HCT116 (cell line): ENCODE results near the gene ARRDC4. TPM values are rescaled to one million over a fixed set of nuclear protein-coding genes. Genes with fewer than 3 reads are reported as not detected.

Source experiments
- ATAC-seq: fragments of 200-7000 bp; cut with Tn5 transposase; 2 replicates; pipeline ENCODE4 v1.9.1; 2020; ENCODE audit warnings: mild to moderate bottlenecking, moderate library complexity
- BruUV-seq: library from RNA; stranded (reverse); fragments of 400-500 nt; replicated peaks from 2 replicates; lab custom pipeline; 2021; lab: Mats Ljungman, UMichigan
- CTCF ChIA-PET: fragments of 300-600 bp; sonication (Branson Sonifier 250); formaldehyde crosslinking; loops from one replicate; lab custom pipeline; 2021; ENCODE audit warnings: antibody characterized with exemption; lab: Charles Lee
- POLR2A ChIA-PET: fragments of 300-600, 350-600 bp; sonication (Branson Sonifier 250); formaldehyde crosslinking; loops from one replicate; lab custom pipeline; 2021; ENCODE audit warnings: antibody characterized with exemption; lab: Charles Lee
- RAD21 ChIA-PET, 2 experiments: fragments of 300-600 bp; sonication (Branson Sonifier 250); formaldehyde crosslinking; loops; one replicate each; lab custom pipeline; 2023; ENCODE audit warnings: low total read pairs in 2 of 2; ENCODE audit not compliant: uncharacterized antibody in 2 of 2, unreplicated experiment in 2 of 2, low non-redundant PET in 1 of 2; lab: Charles Lee
- DNase-seq: peaks from one replicate; pipeline ENCODE4 v3.0.0-alpha.2; 2010; ENCODE audit warnings: low read depth, low spot score
- H2AFZ ChIP-seq: fragments of 200-600 bp; shearing (Covaris generic), sonication (generic); 2 replicates; pipeline ENCODE4 v1.6.1; 2017; ENCODE audit warnings: low read depth, mixed run types, mixed read lengths, antibody characterized with exemption, low read length; ENCODE audit not compliant: poor library complexity, severe bottlenecking
- H3K27ac ChIP-seq: 2 replicates; pipeline ENCODE4 v1.5.1; 2012; ENCODE audit warnings: low read depth, low read length
- H3K27me3 ChIP-seq: fragments of 200-600 bp; sonication (generic); 2 replicates; pipeline ENCODE4 v1.6.1; 2016; ENCODE audit warnings: mixed run types, low read length, mixed read lengths; ENCODE audit not compliant: insufficient read depth
- H3K36me3 ChIP-seq, 2 experiments: fragments of 200-500 bp in 1 of 2; fragments of 200-600 bp in 1 of 2; sonication (Bioruptor generic) in 1 of 2; sonication (generic) in 1 of 2; 2 replicates each; pipeline versions ENCODE4 v1.5.1 to v1.6.1; 2014 to 2016; ENCODE audit warnings: low read length in 2 of 2, inconsistent platforms in 1 of 2, mixed read lengths in 1 of 2, mixed run types in 1 of 2; ENCODE audit not compliant: insufficient read depth in 2 of 2, control insufficient read depth in 1 of 2
- H3K4me1 ChIP-seq, 2 experiments: fragments of 200-600 bp in 1 of 2; sonication (generic) in 1 of 2; 2 replicates each; pipeline versions ENCODE4 v1.5.1 to v1.6.1; 2012 to 2017; ENCODE audit warnings: low read length in 2 of 2, inconsistent platforms in 1 of 2, mild to moderate bottlenecking in 1 of 2, mixed read lengths in 1 of 2, mixed run types in 1 of 2, moderate library complexity in 1 of 2; ENCODE audit not compliant: insufficient read depth in 2 of 2, control insufficient read depth in 1 of 2
- H3K4me2 ChIP-seq: fragments of 200-600 bp; sonication (generic); 2 replicates; pipeline ENCODE4 v1.6.1; 2017; ENCODE audit warnings: mixed run types, low read length, mixed read lengths
- H3K4me3 ChIP-seq, 2 experiments: fragments of 200-600 bp in 1 of 2; sonication (generic) in 1 of 2; replicated peaks in 1 of 2; 2 replicates each; pipeline ENCODE4 v1.5.1; 2011 to 2016; ENCODE audit warnings: low read length in 2 of 2, control low read depth in 1 of 2, low read depth in 1 of 2, mild to moderate bottlenecking in 1 of 2, mixed read lengths in 1 of 2, mixed run types in 1 of 2
- H3K79me2 ChIP-seq: fragments of 200-600 bp; sonication (generic); 2 replicates; pipeline ENCODE4 v1.6.1; 2017; ENCODE audit warnings: mild to moderate bottlenecking, mixed run types, low read length, moderate library complexity, mixed read lengths; ENCODE audit not compliant: insufficient read depth
- H3K9ac ChIP-seq: fragments of 200-600 bp; sonication (generic); 2 replicates; pipeline ENCODE4 v1.6.1; 2016; ENCODE audit warnings: low read length, mixed read lengths
- H3K9me2 ChIP-seq: fragments of 200-600 bp; sonication (generic), shearing (Covaris generic); 2 replicates; pipeline ENCODE4 v1.6.1; 2017; ENCODE audit warnings: mixed run types, mild to moderate bottlenecking, moderate library complexity; ENCODE audit not compliant: insufficient read depth
- H3K9me3 ChIP-seq, 2 experiments: fragments of 200-500 bp in 1 of 2; fragments of 200-600 bp in 1 of 2; sonication (Bioruptor generic) in 1 of 2; sonication (generic) in 1 of 2; 2 replicates each; pipeline ENCODE4 v1.6.1; 2014 to 2017; ENCODE audit warnings: low read length in 2 of 2, mixed read lengths in 2 of 2, inconsistent platforms in 1 of 2, low read depth in 1 of 2, mild to moderate bottlenecking in 1 of 2, mixed run types in 1 of 2, moderate library complexity in 1 of 2; ENCODE audit not compliant: control insufficient read depth in 1 of 2, insufficient read depth in 1 of 2
- H4K20me1 ChIP-seq: fragments of 200-600 bp; sonication (generic), shearing (Covaris generic); 2 replicates; pipeline ENCODE4 v1.6.1; 2017; ENCODE audit warnings: mixed run types, mild to moderate bottlenecking, moderate library complexity; ENCODE audit not compliant: insufficient read depth
- CBX3 ChIP-seq: IDR thresholded peaks from 2 replicates; pipeline ENCODE4 v1.6.1; 2012; ENCODE audit warnings: low read depth
- CEBPB ChIP-seq: IDR thresholded peaks from 2 replicates; pipeline ENCODE4 v1.6.1; 2012; ENCODE audit warnings: low read depth
- ELF1 ChIP-seq: IDR thresholded peaks from 2 replicates; pipeline ENCODE4 v1.6.1; 2012; ENCODE audit warnings: low read depth, borderline replicate concordance
- EZH2 ChIP-seq: fragments of 200-600 bp; sonication (generic); IDR thresholded peaks from 2 replicates; pipeline ENCODE4 v1.6.1; 2017; ENCODE audit warnings: antibody characterized with exemption, mixed run types
- FOSL1 ChIP-seq: IDR thresholded peaks from 2 replicates; pipeline ENCODE4 v1.6.1; 2012; ENCODE audit warnings: low read depth
- JUND ChIP-seq: IDR thresholded peaks from 2 replicates; pipeline ENCODE4 v1.6.1; 2012
- POLR2A ChIP-seq: IDR thresholded peaks from 2 replicates; pipeline ENCODE4 v1.7.0; 2011; ENCODE audit warnings: borderline replicate concordance; ENCODE audit not compliant: insufficient read depth, insufficient read length; ENCODE audit errors: extremely low read depth
- POLR2AphosphoS5 ChIP-seq: IDR thresholded peaks from 2 replicates; pipeline ENCODE4 v1.6.1; 2011; ENCODE audit warnings: mild to moderate bottlenecking, low read depth, low read length, moderate library complexity
- RAD21 ChIP-seq: IDR thresholded peaks from 2 replicates; pipeline ENCODE4 v1.6.1; 2012; ENCODE audit warnings: low read depth, mild to moderate bottlenecking
- SIN3A ChIP-seq: IDR thresholded peaks from 2 replicates; pipeline ENCODE4 v1.6.1; 2012; ENCODE audit warnings: low read depth
- SP1 ChIP-seq: IDR thresholded peaks from 2 replicates; pipeline ENCODE4 v1.6.1; 2012; ENCODE audit warnings: low read depth
- SRF ChIP-seq: IDR thresholded peaks from 2 replicates; pipeline ENCODE4 v1.6.1; 2012; ENCODE audit warnings: low read depth
- TCF7L2 ChIP-seq: IDR thresholded peaks from 2 replicates; pipeline ENCODE4 v1.7.0; 2011; ENCODE audit warnings: borderline replicate concordance, inconsistent platforms; ENCODE audit not compliant: insufficient read depth, insufficient read length; ENCODE audit errors: extremely low read depth
- YY1 ChIP-seq: IDR thresholded peaks from 2 replicates; pipeline ENCODE4 v1.6.1; 2011; ENCODE audit warnings: low read length, low read depth, moderate library complexity, mild to moderate bottlenecking; ENCODE audit not compliant: insufficient replicate concordance; ENCODE audit errors: extremely low read depth
- ZFX ChIP-seq: fragments of 450-650 bp; IDR thresholded peaks from 2 replicates; pipeline ENCODE4 v1.6.1; 2017
- intact Hi-C: fragments of 100-400 bp; cut with micrococcal nuclease; formaldehyde crosslinking; loops from 2 replicates; pipeline ENCODE4 v1.10.0; 2022
- total RNA-seq: library from RNA; stranded (reverse); gene quantifications from one replicate; pipeline ENCODE4 v1.2.1, GENCODE V29; 2021; ENCODE audit not compliant: unreplicated experiment
- TF ChIP-seq, protein P1 (sequence below), 3 experiments: fragments of 200-600 bp in 1 of 3; sonication (generic) in 1 of 3; IDR thresholded peaks in 2 of 3; conservative IDR thresholded peaks in 1 of 3; 2 replicates each; pipeline ENCODE4 v1.5.1; 2012 to 2017; ENCODE audit warnings: low read depth in 2 of 3, low read length in 2 of 3, antibody characterized with exemption in 1 of 3, borderline replicate concordance in 1 of 3, control low read depth in 1 of 3, mild to moderate bottlenecking in 1 of 3, mixed read lengths in 1 of 3, mixed run types in 1 of 3, moderate library complexity in 1 of 3; ENCODE audit not compliant: insufficient read depth in 1 of 3
- TF ChIP-seq, protein P2 (sequence below): IDR thresholded peaks from 2 replicates; pipeline ENCODE4 v1.6.1; 2011; ENCODE audit warnings: mild to moderate bottlenecking, low read length, moderate library complexity; ENCODE audit not compliant: insufficient replicate concordance; ENCODE audit errors: extremely low read depth

The ARRDC4 gene
- total RNA-seq, 1 experiment from 2014 or later = 19.6 TPM

DNA sequence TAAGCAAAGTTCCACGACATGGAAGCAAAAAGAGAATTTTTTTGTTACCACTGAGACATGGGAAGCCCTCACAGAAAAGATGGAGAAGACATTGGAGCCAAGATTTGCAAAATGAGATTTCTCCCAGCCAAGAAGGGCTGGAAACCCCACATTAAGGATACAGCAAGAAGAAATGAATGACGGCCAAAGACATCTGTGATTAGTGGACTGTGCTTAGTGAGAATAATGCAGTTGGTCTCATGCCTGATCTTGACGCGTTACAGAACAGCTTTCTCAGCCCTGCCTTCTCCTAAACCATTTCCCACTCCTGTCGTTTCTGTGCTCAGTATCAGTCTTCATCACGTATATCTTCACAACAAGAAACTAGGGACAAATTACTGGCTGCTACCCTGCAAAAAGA lies 45.8 kb upstream of the ARRDC4 start:
- Histone ChIP-seq H3K9me3 (no peaks in the 10 kb centered on the region), H3K9me2 (no peaks in the 10 kb centered on the region), H3K27me3 (peaks cover 30% of the 10 kb centered on the region), H3K79me2 (no peaks in the 10 kb centered on the region), H2AFZ (no peak overlapping the region), H3K36me3 (no peaks in the 10 kb centered on the region), H4K20me1 (no peaks in the 10 kb centered on the region), H3K4me3 (no peak overlapping the region), H3K4me1 (no peaks in the 10 kb centered on the region), H3K9ac (no peak overlapping the region), H3K27ac (no peak overlapping the region), H3K4me2 (no peak overlapping the region)
- ChIA-PET RAD21 (no interaction called here), POLR2A (no interaction called here), CTCF (no interaction called here)
- no peak for TF ChIP-seq JUND
- no peak for TF ChIP-seq FOSL1
- no peak for TF ChIP-seq CEBPB
- TF ChIP-seq, protein P1, sequence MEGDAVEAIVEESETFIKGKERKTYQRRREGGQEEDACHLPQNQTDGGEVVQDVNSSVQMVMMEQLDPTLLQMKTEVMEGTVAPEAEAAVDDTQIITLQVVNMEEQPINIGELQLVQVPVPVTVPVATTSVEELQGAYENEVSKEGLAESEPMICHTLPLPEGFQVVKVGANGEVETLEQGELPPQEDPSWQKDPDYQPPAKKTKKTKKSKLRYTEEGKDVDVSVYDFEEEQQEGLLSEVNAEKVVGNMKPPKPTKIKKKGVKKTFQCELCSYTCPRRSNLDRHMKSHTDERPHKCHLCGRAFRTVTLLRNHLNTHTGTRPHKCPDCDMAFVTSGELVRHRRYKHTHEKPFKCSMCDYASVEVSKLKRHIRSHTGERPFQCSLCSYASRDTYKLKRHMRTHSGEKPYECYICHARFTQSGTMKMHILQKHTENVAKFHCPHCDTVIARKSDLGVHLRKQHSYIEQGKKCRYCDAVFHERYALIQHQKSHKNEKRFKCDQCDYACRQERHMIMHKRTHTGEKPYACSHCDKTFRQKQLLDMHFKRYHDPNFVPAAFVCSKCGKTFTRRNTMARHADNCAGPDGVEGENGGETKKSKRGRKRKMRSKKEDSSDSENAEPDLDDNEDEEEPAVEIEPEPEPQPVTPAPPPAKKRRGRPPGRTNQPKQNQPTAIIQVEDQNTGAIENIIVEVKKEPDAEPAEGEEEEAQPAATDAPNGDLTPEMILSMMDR (IDR thresholded peaks at IDR 0.05 in 2 of 3, conservative IDR thresholded peaks at IDR 0.05 in 1 of 3; ENCODE audit: borderline replicate concordance in 1 of 3, insufficient read depth in 1 of 3, low read depth in 2 of 3, low read length in 2 of 3) = no peak
- TF ChIP-seq ELF1 = no peak
- TF ChIP-seq YY1 = no peak
- TF ChIP-seq SIN3A = no peak
- no peak for TF ChIP-seq POLR2A
- TF ChIP-seq POLR2AphosphoS5 = no peak
- TF ChIP-seq RAD21 = no peak
- TF ChIP-seq EZH2 = no peak
- TF ChIP-seq CBX3 = no peak
- no peak for TF ChIP-seq ZFX
- no peak for TF ChIP-seq TCF7L2
- TF ChIP-seq SP1 = no peak
- TF ChIP-seq SRF = no peak
- TF ChIP-seq, protein P2, sequence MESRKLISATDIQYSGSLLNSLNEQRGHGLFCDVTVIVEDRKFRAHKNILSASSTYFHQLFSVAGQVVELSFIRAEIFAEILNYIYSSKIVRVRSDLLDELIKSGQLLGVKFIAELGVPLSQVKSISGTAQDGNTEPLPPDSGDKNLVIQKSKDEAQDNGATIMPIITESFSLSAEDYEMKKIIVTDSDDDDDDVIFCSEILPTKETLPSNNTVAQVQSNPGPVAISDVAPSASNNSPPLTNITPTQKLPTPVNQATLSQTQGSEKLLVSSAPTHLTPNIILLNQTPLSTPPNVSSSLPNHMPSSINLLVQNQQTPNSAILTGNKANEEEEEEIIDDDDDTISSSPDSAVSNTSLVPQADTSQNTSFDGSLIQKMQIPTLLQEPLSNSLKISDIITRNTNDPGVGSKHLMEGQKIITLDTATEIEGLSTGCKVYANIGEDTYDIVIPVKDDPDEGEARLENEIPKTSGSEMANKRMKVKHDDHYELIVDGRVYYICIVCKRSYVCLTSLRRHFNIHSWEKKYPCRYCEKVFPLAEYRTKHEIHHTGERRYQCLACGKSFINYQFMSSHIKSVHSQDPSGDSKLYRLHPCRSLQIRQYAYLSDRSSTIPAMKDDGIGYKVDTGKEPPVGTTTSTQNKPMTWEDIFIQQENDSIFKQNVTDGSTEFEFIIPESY = no peak
- DNase-seq = no peak
- BruUV-seq = no TSS peak
- no peak for ATAC-seq
- intact Hi-C loops = no loop called here
